ENCODE results near the gene SLC12A3. TPM values are rescaled to one million over a fixed set of nuclear protein-coding genes. Genes with fewer than 3 reads are reported as not detected.
A peak's percentile ranks its signal among the peaks of the same experiment; 100 is the strongest.

The SLC12A3 gene
- polyA plus RNA-seq, 2 of the 4 experiments (the other 2 are of a cell fraction): 0.08 to 0.09 TPM

DNA sequence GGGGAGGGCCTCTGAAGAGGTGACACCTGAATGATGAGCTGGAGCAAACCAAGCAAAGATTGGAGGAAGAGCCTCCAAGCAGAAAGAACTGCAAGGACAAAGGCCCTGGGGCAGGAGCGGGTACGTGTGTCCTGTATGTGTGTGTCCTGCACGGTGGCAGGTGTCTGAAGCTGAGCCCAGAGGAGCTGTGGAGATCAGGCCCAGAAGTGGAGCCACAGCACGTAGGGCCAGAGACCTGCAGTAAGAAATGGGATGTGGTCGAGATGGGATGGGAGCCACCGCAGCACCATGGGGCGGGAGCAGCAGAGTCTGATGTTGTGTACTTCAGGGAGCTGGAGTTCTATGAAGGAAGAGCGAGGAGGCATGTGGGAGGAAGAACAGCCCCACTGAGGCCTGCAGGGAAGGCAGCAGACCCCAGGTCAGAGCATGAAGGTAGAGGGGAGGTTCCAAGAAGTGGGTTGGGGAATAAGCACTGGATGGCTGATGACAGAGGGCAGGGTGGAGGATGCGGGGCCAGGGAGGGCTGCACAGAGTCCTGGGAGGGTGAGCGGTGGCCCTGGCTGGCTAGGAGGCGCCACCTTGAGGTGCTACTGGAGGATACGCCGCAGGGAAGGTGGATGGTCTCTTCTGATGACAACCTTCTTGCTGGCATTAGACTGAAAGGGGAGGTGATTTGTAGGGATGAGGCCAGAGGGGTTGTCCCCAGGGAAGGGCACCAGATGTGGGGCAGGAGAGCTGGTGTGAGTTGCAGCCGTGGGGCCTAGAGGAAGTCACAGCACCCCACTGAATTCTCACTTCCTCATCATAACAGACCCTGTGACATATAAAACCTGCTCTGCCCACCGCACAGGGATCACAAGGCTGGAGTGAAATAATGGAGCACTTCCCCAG, 86.1 kb downstream of the SLC12A3 start:
- ChIA-PET CTCF (interaction anchor here (0.7 to 6.2 kb wide), 18 partner anchors 8 to 249 kb away, joined by 3 to 48 read pairs (median 4); partner anchors contain the start of genes CETP and SLC12A3), POLR2A (interaction anchor here (1.3 kb wide), 1 partner anchor 20 kb away, joined by 4 read pairs; no protein-coding TSS in a partner anchor)
- H3K4me3 ChIP-seq: no peak overlapping the region
- WGBS (ENCODE audit: missing lambda C conversion rate): 65% methylated on average over 15 of the region's 15 CpGs
- H3K27ac ChIP-seq: no peak overlapping the region
- no peaks in the 10 kb centered on the region for H3K4me1 ChIP-seq
- ATAC-seq (peak; percentile 76 to 93), DNase-seq (ENCODE audit: low read depth in 1 of 2, low spot score in 1 of 2) (peak; percentile 60 to 65), FAIRE-seq (no peak)
- no peak overlapping the region for H3K4me2 ChIP-seq
- H3K9me3 ChIP-seq: no peaks in the 10 kb centered on the region
- TF ChIP-seq CHD4 (IDR thresholded peaks at IDR 0.05; ENCODE audit: borderline replicate concordance) (no peak), TP53 (CRISPR knock-in tag; IDR thresholded peaks at IDR 0.05) (no peak), SMC3 (IDR thresholded peaks at IDR 0.05) (peak; percentile 43; the same call in 2 of the 3 replicates), RFX5 (IDR thresholded peaks at IDR 0.05) (no peak), RAD21 (conservative IDR thresholded peaks at IDR 0.05 in 1 of 2, IDR thresholded peaks at IDR 0.05 in 1 of 2) (peak; percentile 64 to 73), RNF2 (IDR thresholded peaks at IDR 0.05; ENCODE audit: borderline replicate concordance, low read depth) (no peak), CBX8 (IDR thresholded peaks at IDR 0.05) (no peak), BHLHE40 (IDR thresholded peaks at IDR 0.05; ENCODE audit: low read depth, low read length) (no peak), EHMT2 (IDR thresholded peaks at IDR 0.05; ENCODE audit: low read depth) (no peak), PHF8 (IDR thresholded peaks at IDR 0.05; ENCODE audit: borderline replicate concordance, low read depth) (no peak), HOXB13 (CRISPR knock-in tag; IDR thresholded peaks at IDR 0.05; ENCODE audit: low read depth) (no peak), ZC3H11A (IDR thresholded peaks at IDR 0.05) (no peak)
- TF ChIP-seq, protein P1, sequence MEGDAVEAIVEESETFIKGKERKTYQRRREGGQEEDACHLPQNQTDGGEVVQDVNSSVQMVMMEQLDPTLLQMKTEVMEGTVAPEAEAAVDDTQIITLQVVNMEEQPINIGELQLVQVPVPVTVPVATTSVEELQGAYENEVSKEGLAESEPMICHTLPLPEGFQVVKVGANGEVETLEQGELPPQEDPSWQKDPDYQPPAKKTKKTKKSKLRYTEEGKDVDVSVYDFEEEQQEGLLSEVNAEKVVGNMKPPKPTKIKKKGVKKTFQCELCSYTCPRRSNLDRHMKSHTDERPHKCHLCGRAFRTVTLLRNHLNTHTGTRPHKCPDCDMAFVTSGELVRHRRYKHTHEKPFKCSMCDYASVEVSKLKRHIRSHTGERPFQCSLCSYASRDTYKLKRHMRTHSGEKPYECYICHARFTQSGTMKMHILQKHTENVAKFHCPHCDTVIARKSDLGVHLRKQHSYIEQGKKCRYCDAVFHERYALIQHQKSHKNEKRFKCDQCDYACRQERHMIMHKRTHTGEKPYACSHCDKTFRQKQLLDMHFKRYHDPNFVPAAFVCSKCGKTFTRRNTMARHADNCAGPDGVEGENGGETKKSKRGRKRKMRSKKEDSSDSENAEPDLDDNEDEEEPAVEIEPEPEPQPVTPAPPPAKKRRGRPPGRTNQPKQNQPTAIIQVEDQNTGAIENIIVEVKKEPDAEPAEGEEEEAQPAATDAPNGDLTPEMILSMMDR (IDR thresholded peaks at IDR 0.05): peak; percentile 58
- TF ChIP-seq, protein P2, sequence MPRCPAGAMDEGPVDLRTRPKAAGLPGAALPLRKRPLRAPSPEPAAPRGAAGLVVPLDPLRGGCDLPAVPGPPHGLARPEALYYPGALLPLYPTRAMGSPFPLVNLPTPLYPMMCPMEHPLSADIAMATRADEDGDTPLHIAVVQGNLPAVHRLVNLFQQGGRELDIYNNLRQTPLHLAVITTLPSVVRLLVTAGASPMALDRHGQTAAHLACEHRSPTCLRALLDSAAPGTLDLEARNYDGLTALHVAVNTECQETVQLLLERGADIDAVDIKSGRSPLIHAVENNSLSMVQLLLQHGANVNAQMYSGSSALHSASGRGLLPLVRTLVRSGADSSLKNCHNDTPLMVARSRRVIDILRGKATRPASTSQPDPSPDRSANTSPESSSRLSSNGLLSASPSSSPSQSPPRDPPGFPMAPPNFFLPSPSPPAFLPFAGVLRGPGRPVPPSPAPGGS (IDR thresholded peaks at IDR 0.05): no peak
- TF ChIP-seq, protein P3, sequence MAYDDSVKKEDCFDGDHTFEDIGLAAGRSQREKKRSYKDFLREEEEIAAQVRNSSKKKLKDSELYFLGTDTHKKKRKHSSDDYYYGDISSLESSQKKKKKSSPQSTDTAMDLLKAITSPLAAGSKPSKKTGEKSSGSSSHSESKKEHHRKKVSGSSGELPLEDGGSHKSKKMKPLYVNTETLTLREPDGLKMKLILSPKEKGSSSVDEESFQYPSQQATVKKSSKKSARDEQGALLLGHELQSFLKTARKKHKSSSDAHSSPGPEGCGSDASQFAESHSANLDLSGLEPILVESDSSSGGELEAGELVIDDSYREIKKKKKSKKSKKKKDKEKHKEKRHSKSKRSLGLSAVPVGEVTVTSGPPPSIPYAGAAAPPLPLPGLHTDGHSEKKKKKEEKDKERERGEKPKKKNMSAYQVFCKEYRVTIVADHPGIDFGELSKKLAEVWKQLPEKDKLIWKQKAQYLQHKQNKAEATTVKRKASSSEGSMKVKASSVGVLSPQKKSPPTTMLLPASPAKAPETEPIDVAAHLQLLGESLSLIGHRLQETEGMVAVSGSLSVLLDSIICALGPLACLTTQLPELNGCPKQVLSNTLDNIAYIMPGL (CRISPR knock-in tag; IDR thresholded peaks at IDR 0.05; ENCODE audit: borderline replicate concordance): no peak

DNA sequence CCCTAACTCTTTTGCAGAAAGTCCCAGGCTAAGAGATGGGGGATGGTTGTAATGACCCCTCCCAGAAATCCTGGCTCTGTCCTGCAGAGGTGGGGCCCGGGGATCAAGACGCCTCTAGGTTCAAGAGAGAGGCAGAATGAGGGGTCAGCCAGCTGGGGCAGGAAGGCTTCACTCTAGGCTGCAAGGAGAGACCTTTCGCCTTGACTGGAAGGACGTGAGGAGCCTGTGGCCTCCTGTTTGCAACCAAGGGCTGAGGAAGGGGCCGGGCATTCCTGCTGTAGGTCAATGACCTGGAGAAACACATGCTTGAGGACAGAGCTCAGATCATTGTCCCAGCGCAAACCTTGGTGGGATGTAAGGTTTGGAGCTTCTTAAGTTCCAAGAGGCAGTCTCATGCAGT, 88.0 kb downstream of the SLC12A3 start:
- Histone ChIP-seq H3K4me2 (no peak overlapping the region), H3K9me3 (no peaks in the 10 kb centered on the region), H3K4me3 (no peak overlapping the region), H3K4me1 (no peaks in the 10 kb centered on the region), H3K27ac (no peak overlapping the region)
- WGBS (ENCODE audit: missing lambda C conversion rate): 73% methylated on average over 6 of the region's 6 CpGs
- ATAC-seq (no peak), DNase-seq (ENCODE audit: low read depth in 1 of 2, low spot score in 1 of 2) (no peak), FAIRE-seq (no peak)
- POLR2A ChIA-PET: no interaction called here
- CTCF ChIA-PET: interaction anchor here (1.1 to 6.2 kb wide), 6 partner anchors 12 to 160 kb away, joined by 3 to 48 read pairs (median 7); partner anchors contain the start of gene SLC12A3
- TF ChIP-seq HDAC2 (IDR thresholded peaks at IDR 0.05) (no peak), CBX2 (IDR thresholded peaks at IDR 0.05; ENCODE audit: borderline replicate concordance, low read depth) (no peak), RARB (CRISPR knock-in tag; IDR thresholded peaks at IDR 0.05) (no peak), RFX5 (IDR thresholded peaks at IDR 0.05) (no peak), FOXS1 (CRISPR knock-in tag; IDR thresholded peaks at IDR 0.05) (no peak)
- TF ChIP-seq, protein P4, sequence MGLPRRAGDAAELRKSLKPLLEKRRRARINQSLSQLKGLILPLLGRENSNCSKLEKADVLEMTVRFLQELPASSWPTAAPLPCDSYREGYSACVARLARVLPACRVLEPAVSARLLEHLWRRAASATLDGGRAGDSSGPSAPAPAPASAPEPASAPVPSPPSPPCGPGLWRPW (IDR thresholded peaks at IDR 0.05): no peak

All from A549 (cell line).